NCI-H1092 (cell line): ENCODE measurements around the gene MSANTD3.

Experiments
- DNase-seq: peaks from one replicate; lab custom pipeline; 2025; lab: John Stamatoyannopoulos, UW

MSANTD3 gene

GRCh38 chr9:100465761-100466160, 38.8 kb downstream of the MSANTD3 start:
- DNase-seq: no peak

- no peak for DNase-seq
Observed at GRCh38 chr9:100466171-100466828, 39.4 kb downstream of the MSANTD3 start.

GRCh38 chr9:100466829-100467221, 39.9 kb downstream of the MSANTD3 start:
- no peak for DNase-seq

- DNase-seq: no peak
Observed at GRCh38 chr9:100468041-100468440, 41.1 kb downstream of the MSANTD3 start.

- no peak for DNase-seq
Observed at GRCh38 chr9:100472268-100472667, 45.3 kb downstream of the MSANTD3 start.

- peak; percentile 30 for DNase-seq
Observed at GRCh38 chr9:100472788-100473275, 45.9 kb downstream of the MSANTD3 start, which contains the start of gene TMEFF1. Gene TMEFF1, plus strand, starts transcription at chr9:100473149. Its CDS starts 396 bp downstream, at chr9:100473545.

- peak; percentile 30 for DNase-seq
Observed at GRCh38 chr9:100473276-100474081, 46.5 kb downstream of the MSANTD3 start.

- DNase-seq: no peak
Observed at GRCh38 chr9:100474082-100474923, 47.4 kb downstream of the MSANTD3 start.

- no peak for DNase-seq
Observed at GRCh38 chr9:100474924-100475276, 48.0 kb downstream of the MSANTD3 start.

- DNase-seq: no peak
Observed at GRCh38 chr9:100477241-100477640, 50.3 kb downstream of the MSANTD3 start.

GRCh38 chr9:100478192-100478591, 51.2 kb downstream of the MSANTD3 start:
- DNase-seq: no peak

GRCh38 chr9:100479820-100480219, 52.9 kb downstream of the MSANTD3 start:
- DNase-seq: no peak

GRCh38 chr9:100485196-100485595, 58.3 kb downstream of the MSANTD3 start:
- DNase-seq: no peak

GRCh38 chr9:100486479-100487176, 59.7 kb downstream of the MSANTD3 start:
- no peak for DNase-seq

GRCh38 chr9:100488177-100488576, 61.2 kb downstream of the MSANTD3 start:
- DNase-seq: no peak

- no peak for DNase-seq
Observed at GRCh38 chr9:100489836-100490235, 62.9 kb downstream of the MSANTD3 start.

GRCh38 chr9:100492952-100493351, 66.0 kb downstream of the MSANTD3 start:
- no peak for DNase-seq

GRCh38 chr9:100498592-100498991, 71.6 kb downstream of the MSANTD3 start:
- no peak for DNase-seq

GRCh38 chr9:100499460-100499859, 72.5 kb downstream of the MSANTD3 start:
- DNase-seq: no peak

GRCh38 chr9:100499866-100500265, 72.9 kb downstream of the MSANTD3 start:
- DNase-seq: no peak
